Measurements from ENCODE around the gene R3HDML. TPM values are rescaled to one million over a fixed set of nuclear protein-coding genes. Genes with fewer than 3 reads are reported as not detected.

Gene R3HDML
- not detected in 2 replicates for total RNA-seq

GRCh38 chr20:44336725-44337380 is at the start of gene R3HDML:
R3HDML (plus strand) TSS chr20:44337043; CDS start chr20:44337158, 115 bp downstream.

GRCh38 chr20:44310664-44311639 is 25.9 kb upstream of the R3HDML start, which contains the start of gene FITM2:
FITM2 (minus strand) TSS chr20:44311202; CDS start chr20:44311148, 54 bp downstream.

GRCh38 chr20:44355498-44356352 is 18.9 kb downstream of the R3HDML start, which contains the start of gene HNF4A:
HNF4A (plus strand) TSS chr20:44355699; CDS start chr20:44355805, 106 bp downstream.

Other genes with a start within 250 kb of the R3HDML start
- 0.09 TPM in 1 of 2 replicates, not detected in the other for gene JPH2, start 149.9 kb upstream of the R3HDML start, total RNA-seq
- 30.8 and 36.3 TPM in 2 replicates for gene OSER1, start 126.3 kb upstream of the R3HDML start, total RNA-seq
- not detected in 2 replicates for gene GDAP1L1, start 89.7 kb upstream of the R3HDML start, total RNA-seq
- gene FITM2, start 25.8 kb upstream of the R3HDML start, total RNA-seq: 5.3 and 7.1 TPM in 2 replicates
- gene HNF4A, start 18.7 kb downstream of the R3HDML start, total RNA-seq: not detected in 2 replicates
- 3.7 and 4.9 TPM in 2 replicates for gene TTPAL, start 138.8 kb downstream of the R3HDML start, total RNA-seq
- 74.5 and 92.5 TPM in 2 replicates for gene SERINC3, start 185.0 kb downstream of the R3HDML start, total RNA-seq
- 91.2 and 240 TPM in 2 replicates for gene PKIG, start 245.5 kb downstream of the R3HDML start, total RNA-seq

All from endothelial cell of coronary artery (primary cell).